GM12872 (cell line): ENCODE data around the gene PSMB5.

Source experiments
- TF ChIP-seq, protein P1 (sequence below): IDR thresholded peaks from 3 replicates; pipeline ENCODE4 v1.5.1; 2011; ENCODE audit warnings: low read depth, mild to moderate bottlenecking, low read length, moderate library complexity; ENCODE audit not compliant: insufficient read depth

The PSMB5 gene

DNA sequence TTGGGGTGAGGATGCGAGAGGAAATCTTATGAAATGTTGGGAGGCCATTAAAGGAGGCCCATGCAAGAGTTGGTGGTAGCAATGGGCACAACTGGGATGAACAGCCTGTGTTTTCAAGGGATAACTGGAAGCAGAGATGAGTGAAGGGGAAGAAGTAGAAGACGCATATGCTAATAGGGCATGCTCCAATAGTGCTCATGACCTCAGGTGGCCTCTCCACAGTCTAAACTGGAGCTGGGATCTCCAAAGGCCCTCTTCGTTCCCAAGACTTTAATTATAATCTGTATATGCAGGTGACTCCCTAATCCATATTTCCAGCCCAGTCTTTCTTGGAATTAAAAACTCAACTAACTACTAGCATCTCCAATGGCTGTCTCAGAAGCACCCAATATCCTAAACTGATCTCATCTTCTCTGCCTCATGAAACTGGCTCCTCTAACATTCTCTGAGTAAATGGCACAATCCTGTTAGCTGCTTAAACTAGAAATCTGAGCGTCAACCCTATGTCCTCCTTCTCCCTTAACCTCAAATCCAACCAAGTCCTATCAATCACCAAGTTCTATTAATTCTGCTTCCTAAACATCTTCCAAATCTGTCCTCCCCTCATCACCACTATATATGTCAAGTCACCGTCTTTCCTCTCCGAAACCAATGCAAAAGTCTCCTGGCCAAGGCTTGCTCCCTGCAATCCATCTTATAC, 49.6 kb downstream of the PSMB5 start:
- TF ChIP-seq, protein P1, sequence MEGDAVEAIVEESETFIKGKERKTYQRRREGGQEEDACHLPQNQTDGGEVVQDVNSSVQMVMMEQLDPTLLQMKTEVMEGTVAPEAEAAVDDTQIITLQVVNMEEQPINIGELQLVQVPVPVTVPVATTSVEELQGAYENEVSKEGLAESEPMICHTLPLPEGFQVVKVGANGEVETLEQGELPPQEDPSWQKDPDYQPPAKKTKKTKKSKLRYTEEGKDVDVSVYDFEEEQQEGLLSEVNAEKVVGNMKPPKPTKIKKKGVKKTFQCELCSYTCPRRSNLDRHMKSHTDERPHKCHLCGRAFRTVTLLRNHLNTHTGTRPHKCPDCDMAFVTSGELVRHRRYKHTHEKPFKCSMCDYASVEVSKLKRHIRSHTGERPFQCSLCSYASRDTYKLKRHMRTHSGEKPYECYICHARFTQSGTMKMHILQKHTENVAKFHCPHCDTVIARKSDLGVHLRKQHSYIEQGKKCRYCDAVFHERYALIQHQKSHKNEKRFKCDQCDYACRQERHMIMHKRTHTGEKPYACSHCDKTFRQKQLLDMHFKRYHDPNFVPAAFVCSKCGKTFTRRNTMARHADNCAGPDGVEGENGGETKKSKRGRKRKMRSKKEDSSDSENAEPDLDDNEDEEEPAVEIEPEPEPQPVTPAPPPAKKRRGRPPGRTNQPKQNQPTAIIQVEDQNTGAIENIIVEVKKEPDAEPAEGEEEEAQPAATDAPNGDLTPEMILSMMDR = no peak

DNA sequence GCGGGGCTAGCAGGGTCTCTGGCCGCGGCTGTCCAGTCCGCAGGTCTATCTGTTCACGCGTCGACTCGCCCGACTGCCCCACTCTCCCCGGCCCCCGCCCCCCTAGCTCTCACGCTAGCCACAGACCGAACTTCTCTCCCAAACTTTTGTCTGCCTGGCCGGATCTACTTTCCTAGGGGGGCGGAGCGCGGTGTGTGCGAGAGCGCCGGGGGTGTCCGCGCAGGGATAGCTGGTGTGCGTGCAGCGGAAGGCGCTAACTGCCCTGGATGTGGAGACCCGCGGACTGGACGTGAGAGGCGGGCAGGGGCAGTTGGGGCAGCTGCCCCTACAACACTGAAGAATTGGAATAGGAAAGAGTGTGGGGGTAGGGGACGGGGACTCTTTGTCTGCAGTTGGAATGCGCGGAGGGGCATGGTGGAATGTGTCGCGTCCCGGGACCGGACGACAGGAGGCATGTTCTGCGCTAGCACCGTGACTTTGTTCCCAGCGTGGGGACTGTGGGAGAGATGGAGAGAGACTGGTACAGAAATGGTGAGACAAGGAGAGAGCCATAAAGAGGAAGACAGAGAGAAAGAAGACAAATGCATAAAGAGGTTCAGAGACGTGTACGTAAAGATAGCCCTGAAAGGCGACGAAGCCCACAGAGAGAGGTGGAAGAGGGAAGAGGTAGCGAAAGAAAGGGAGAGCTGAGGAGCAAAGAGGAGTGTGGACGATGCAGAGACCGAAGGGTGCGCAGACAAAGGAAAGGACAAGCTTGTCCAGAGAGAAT, 52.0 kb downstream of the PSMB5 start, which contains the start of gene AJUBA:
Gene AJUBA, minus strand, starts transcription at position 75 of the 769 bp plus-strand sequence. CDS start 285 bp downstream, outside the sequence.
- TF ChIP-seq, protein P1 = no peak; the same call in 2 of the 3 replicates

DNA sequence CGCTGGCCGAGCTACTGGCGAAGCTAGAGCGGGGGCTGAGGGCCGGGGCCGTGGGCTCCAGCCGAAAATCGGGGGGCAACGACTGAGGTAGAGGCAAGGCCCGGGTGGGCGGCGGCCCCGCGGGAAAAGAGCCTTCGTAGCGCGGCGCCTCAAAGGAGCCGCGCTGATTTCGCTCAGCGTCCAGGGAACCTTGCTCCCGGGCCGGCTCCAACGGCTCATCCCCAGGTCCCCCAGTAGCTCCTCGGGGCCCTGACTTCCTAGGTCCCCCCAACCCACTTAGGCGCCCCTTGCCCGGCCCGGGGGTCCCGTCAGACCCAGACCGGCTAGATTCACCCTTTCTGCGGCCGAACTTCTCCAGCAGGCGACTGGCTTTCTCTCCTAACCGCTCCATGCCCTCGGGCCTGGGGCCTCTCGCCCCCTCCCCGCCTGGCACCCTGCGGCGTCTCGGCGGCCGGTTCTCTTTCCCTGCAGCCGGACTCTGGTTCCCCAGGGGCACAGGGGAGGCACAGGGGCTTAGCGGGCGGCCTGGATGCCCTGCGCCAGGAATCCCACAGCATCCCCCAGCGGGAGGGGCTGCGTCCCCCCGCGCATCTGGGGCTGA, 52.7 kb downstream of the PSMB5 start:
- TF ChIP-seq, protein P1 = no peak

GRCh38 chr14:22981090-22981875, 53.4 kb downstream of the PSMB5 start:
- TF ChIP-seq, protein P1 = no peak

DNA sequence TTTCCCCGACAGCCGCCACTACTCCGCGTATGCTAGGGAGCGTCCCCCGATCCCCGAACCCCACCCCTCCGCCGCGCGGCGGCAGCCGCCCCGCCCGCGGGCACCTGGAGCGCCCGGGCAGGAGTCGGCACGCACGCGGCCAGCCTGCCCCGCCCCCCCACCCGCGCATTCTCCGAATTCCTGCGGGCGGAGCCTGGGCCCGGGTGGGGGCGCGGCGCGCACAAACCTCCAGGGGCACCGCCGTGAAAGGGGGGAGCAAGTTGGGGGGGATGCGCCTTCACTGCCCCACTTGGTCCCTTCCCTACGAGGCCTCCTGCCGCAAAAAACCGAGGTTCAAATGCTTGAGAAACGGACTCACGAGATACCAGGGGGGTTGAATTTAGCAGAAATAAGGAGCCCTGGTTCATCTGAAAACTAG, 54.0 kb downstream of the PSMB5 start:
- TF ChIP-seq, protein P1 = no peak

DNA sequence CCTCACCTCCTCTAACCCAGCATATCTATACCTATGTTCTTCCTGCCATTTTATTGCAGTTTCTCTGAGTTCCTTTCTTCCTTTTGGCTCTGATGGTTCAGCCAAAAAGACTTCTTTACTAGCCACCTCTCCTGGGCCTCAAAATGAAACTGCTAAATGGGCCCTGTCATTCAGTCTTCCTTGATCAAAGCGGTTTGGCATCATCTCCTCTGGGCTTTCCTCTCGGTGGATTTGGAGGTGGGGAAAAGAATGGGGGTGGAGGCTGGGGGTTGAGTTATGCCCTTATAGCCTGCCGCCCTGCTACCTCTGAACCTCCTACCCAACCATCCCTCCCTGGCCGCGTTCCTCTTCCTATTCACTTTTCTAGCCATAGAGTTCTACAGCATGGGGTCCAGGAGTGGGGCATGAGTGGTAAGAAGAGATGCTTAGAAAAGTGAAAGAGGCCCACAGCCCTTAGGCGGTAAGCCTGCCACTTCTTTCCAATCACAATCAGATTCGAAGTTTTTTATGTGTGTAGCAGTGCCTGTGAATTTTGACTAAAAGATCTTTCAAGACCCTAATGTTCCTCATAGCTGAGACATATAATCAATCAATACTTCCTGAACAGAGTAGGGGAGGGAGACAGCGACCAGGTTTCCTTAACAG, 54.8 kb downstream of the PSMB5 start:
- TF ChIP-seq, protein P1 = no peak
